OCI-LY1 (cell line): ENCODE data around the gene TNP1.

Source experiments
- H2AFZ ChIP-seq: fragments of 200-600 bp; sonication (generic), shearing (Covaris generic); 2 replicates; pipeline ENCODE4 v1.6.0; 2014; ENCODE audit warnings: antibody characterized with exemption, mild to moderate bottlenecking, low read length
- H3F3A ChIP-seq: fragments of 200-600 bp; sonication (generic), shearing (Covaris generic); 2 replicates; pipeline ENCODE4 v1.6.0; 2014; ENCODE audit warnings: mild to moderate bottlenecking, antibody characterized with exemption, low read length, moderate library complexity; ENCODE audit not compliant: insufficient read depth
- H3K27ac ChIP-seq: fragments of 200-600 bp; sonication (generic); 2 replicates; pipeline ENCODE4 v1.5.1; 2014; ENCODE audit warnings: low read length, mixed run types, mild to moderate bottlenecking, low read depth; ENCODE audit not compliant: poor library complexity, severe bottlenecking
- H3K27me3 ChIP-seq: fragments of 200-600 bp; sonication (generic); 2 replicates; pipeline ENCODE4 v1.6.0; 2014; ENCODE audit warnings: antibody characterized with exemption, mild to moderate bottlenecking, low read length, moderate library complexity; ENCODE audit not compliant: insufficient read depth
- H3K36me3 ChIP-seq: fragments of 200-600 bp; sonication (generic); 2 replicates; pipeline ENCODE4 v1.6.1; 2014; ENCODE audit warnings: mild to moderate bottlenecking, antibody characterized with exemption, low read length, moderate library complexity, mixed read lengths; ENCODE audit not compliant: insufficient read depth
- H3K4me1 ChIP-seq: fragments of 200-600 bp; sonication (generic); 2 replicates; pipeline ENCODE4 v1.5.1; 2014; ENCODE audit warnings: mild to moderate bottlenecking, low read length, moderate library complexity; ENCODE audit not compliant: insufficient read depth, severe bottlenecking
- H3K4me2 ChIP-seq: fragments of 200-600 bp; sonication (generic), shearing (Covaris generic); 2 replicates; pipeline ENCODE4 v1.6.1; 2014; ENCODE audit warnings: low read length
- H3K4me3 ChIP-seq: fragments of 200-600 bp; sonication (generic); 2 replicates; pipeline ENCODE4 v1.5.1; 2014; ENCODE audit warnings: low read length, low read depth, mild to moderate bottlenecking, mixed read lengths; ENCODE audit not compliant: poor library complexity, severe bottlenecking
- H3K79me2 ChIP-seq: fragments of 200-600 bp; shearing (Covaris generic); 2 replicates; pipeline ENCODE4 v1.6.1; 2016; ENCODE audit warnings: mixed run types, low read length, mixed read lengths; ENCODE audit not compliant: insufficient read depth
- H3K9ac ChIP-seq: fragments of 200-600 bp; sonication (generic), shearing (Covaris generic); 2 replicates; pipeline ENCODE4 v1.6.1; 2014; ENCODE audit warnings: mild to moderate bottlenecking, low read length, mixed read lengths
- H3K9me2 ChIP-seq: fragments of 200-600 bp; sonication (generic), shearing (Covaris generic); 2 replicates; pipeline ENCODE4 v1.6.1; 2014; ENCODE audit warnings: low read depth, mild to moderate bottlenecking, low read length, mixed read lengths
- H3K9me3 ChIP-seq: fragments of 200-600 bp; shearing (Covaris generic); 2 replicates; pipeline ENCODE4 v1.6.1; 2014; ENCODE audit warnings: low read length, mixed read lengths
- H4K20me1 ChIP-seq: fragments of 200-600 bp; sonication (generic), shearing (Covaris generic); 2 replicates; pipeline ENCODE4 v1.6.0; 2016; ENCODE audit warnings: mild to moderate bottlenecking, low read length; ENCODE audit not compliant: insufficient read depth
- EZH2 ChIP-seq: fragments of 200-600 bp; sonication (generic), shearing (Covaris generic); IDR thresholded peaks from 2 replicates; pipeline ENCODE4 v1.8.0; 2017; ENCODE audit warnings: borderline replicate concordance, mixed run types, mild to moderate bottlenecking, antibody characterized with exemption, low read length, moderate library complexity, mixed read lengths
- TF ChIP-seq, protein P1 (sequence below): fragments of 200-600 bp; sonication (generic), shearing (Covaris generic); IDR thresholded peaks from 2 replicates; pipeline ENCODE4 v1.5.1; 2017; ENCODE audit warnings: mild to moderate bottlenecking, antibody characterized with exemption, low read length, moderate library complexity, mixed read lengths

Gene TNP1

DNA sequence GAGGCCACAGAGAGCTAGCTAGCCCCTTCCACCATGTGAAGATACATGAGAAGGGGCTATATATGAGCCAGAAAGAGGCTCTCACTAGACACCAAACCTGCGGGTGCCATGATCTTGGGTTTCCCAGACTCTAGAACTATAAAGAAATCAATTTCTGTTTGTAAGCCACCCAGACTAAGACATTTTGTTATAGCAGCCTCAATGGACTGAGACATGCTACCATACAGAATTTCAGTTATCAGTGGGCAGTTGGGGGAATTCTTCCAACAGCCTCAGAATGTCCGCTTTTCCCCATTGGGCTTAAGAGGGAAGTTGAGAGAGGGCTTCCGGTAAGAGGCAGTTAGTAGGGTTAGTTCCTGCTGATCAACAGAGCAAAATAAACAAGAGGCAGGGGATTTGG is 39.2 kb downstream of the TNP1 start:
- H3K4me2 ChIP-seq = no peak overlapping the region
- H3K9ac ChIP-seq = no peak overlapping the region
- H3K27me3 ChIP-seq = no peaks in the 10 kb centered on the region
- TF ChIP-seq, protein P1, sequence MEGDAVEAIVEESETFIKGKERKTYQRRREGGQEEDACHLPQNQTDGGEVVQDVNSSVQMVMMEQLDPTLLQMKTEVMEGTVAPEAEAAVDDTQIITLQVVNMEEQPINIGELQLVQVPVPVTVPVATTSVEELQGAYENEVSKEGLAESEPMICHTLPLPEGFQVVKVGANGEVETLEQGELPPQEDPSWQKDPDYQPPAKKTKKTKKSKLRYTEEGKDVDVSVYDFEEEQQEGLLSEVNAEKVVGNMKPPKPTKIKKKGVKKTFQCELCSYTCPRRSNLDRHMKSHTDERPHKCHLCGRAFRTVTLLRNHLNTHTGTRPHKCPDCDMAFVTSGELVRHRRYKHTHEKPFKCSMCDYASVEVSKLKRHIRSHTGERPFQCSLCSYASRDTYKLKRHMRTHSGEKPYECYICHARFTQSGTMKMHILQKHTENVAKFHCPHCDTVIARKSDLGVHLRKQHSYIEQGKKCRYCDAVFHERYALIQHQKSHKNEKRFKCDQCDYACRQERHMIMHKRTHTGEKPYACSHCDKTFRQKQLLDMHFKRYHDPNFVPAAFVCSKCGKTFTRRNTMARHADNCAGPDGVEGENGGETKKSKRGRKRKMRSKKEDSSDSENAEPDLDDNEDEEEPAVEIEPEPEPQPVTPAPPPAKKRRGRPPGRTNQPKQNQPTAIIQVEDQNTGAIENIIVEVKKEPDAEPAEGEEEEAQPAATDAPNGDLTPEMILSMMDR = no peak
- no peak for TF ChIP-seq EZH2
- no peak overlapping the region for H3K27ac ChIP-seq
- no peak overlapping the region for H3K4me3 ChIP-seq
- no peaks in the 10 kb centered on the region for H3K4me1 ChIP-seq
- no peaks in the 10 kb centered on the region for H3K36me3 ChIP-seq
- no peaks in the 10 kb centered on the region for H3F3A ChIP-seq
- no peaks in the 10 kb centered on the region for H3K9me3 ChIP-seq
- no peaks in the 10 kb centered on the region for H3K79me2 ChIP-seq
- no peaks in the 10 kb centered on the region for H3K9me2 ChIP-seq
- H2AFZ ChIP-seq = no peak overlapping the region
- H4K20me1 ChIP-seq = no peaks in the 10 kb centered on the region

DNA sequence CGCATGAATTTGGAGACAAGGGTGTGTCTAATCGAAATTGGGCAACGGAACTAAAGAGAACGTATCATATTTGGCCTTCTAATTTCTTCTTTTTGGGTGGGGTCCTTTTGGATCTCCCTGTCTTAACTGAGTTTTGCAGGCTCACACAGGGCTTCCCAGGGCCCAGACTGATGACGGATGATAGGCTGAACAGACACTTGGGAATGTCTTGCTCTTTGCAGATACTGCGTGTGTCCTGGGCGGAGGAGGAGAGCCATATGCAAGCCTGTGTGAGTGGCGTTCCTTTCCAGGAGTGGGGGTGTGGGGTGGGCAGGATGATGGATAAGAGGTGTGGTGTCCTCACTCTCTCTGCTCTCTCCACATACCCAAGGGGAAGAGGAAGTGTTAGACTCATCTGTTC is 40.1 kb downstream of the TNP1 start:
- Histone ChIP-seq H3K9ac (no peak overlapping the region), H3K79me2 (no peaks in the 10 kb centered on the region), H4K20me1 (no peaks in the 10 kb centered on the region), H3K27me3 (no peaks in the 10 kb centered on the region), H3K9me2 (no peaks in the 10 kb centered on the region), H3K36me3 (no peaks in the 10 kb centered on the region), H3K4me2 (no peak overlapping the region), H2AFZ (no peak overlapping the region), H3K27ac (no peak overlapping the region), H3F3A (no peaks in the 10 kb centered on the region), H3K4me1 (no peaks in the 10 kb centered on the region), H3K4me3 (no peak overlapping the region), H3K9me3 (no peaks in the 10 kb centered on the region)
- TF ChIP-seq EZH2 = no peak
- TF ChIP-seq, protein P1 = no peak

GRCh38 chr2:216819055-216819454 is 40.8 kb downstream of the TNP1 start:
- Histone ChIP-seq H4K20me1 (no peaks in the 10 kb centered on the region), H3K9me2 (no peaks in the 10 kb centered on the region), H3K79me2 (no peaks in the 10 kb centered on the region), H3K4me3 (no peak overlapping the region), H2AFZ (no peak overlapping the region), H3K4me2 (no peak overlapping the region), H3K4me1 (no peaks in the 10 kb centered on the region), H3K27me3 (no peaks in the 10 kb centered on the region), H3F3A (no peaks in the 10 kb centered on the region), H3K27ac (no peak overlapping the region), H3K9me3 (no peaks in the 10 kb centered on the region), H3K9ac (no peak overlapping the region), H3K36me3 (no peaks in the 10 kb centered on the region)
- no peak for TF ChIP-seq EZH2
- TF ChIP-seq, protein P1 = no peak
